ENCODE results near the gene ARPIN.
"Not testable (repeated sequence)": the region's sequence is repeated elsewhere in the genome, so short reads cannot be mapped to it uniquely, and the experiment has no call there.

Gene ARPIN

DNA sequence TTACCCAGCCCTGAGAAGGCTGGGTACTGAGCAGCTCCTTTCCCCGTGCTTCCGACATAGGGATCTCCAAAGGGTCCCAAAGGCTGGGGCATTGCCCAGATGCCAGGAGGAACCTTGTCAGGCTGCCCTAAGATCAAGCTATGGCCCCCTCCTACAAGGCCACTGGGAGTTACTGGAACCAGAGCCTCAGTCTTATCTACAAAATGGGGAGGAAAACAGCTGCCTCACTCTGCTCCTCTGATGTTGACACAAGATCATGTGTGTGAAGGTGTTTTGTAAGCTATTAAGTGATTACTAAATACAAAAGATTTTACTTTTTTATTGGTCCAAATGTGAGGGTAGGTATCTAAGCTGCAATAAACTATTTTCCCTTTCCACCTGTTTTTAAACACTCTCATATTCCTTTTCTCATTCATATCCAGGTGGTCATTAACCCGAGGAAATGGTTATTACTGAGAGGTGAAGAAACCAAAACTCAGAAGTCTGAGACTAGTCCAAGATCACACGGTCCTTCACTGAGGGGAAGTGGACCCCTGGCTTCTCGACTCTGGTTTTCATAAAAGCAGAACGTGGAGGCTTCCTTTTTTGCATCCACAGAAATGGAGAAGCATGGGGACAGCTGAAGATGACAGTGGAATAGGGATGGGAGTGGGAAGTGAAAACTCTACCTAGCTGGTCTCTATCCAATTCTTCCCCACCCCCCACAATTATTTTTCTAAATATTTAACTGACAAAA lies 1.7 kb downstream of the ARPIN start:
- DNase-seq (ENCODE audit: low read depth in 2 of 2) = no peak

DNA sequence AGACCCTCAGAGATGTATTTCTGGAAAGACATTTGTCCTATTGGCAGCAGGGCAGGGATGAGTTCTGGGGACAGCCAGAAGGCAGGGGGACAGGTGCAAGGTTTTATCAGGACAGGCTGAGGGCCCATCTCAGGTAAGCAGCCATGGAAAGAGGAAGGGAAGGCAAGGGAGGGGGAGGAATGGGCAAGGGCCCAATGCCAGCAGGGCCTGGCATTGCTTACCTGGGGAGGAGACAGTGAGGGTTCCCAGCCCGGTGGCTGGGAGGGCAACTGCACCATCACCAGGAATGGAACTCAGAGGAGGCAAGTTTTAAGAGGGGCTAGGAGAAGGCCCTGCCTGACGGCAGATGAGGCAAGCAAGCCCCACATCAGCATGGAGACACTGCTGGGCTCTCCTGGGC lies 3.1 kb downstream of the ARPIN start:
- DNase-seq (ENCODE audit: low read depth in 2 of 2) = no peak

DNA sequence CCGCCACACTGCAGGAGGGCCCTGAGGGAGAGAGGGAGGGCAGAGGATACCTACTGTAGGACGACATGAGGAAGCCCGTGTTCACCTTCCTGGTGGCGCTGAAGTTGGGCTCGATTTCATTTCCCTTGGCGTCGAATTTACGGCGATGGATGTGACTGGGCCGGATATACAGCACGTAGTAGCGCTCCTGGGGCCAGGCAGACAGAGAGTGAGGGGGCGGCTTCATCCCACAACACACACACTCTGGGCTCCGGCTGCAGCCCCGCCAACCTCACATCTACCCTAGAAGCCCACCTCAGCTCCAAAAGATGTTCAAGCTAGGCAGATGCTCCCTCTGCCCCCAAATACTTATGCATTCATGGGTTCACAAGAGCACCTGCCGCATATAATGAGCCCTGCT lies 4.5 kb downstream of the ARPIN start:
- DNase-seq (ENCODE audit: low read depth in 2 of 2) = no peak

DNA sequence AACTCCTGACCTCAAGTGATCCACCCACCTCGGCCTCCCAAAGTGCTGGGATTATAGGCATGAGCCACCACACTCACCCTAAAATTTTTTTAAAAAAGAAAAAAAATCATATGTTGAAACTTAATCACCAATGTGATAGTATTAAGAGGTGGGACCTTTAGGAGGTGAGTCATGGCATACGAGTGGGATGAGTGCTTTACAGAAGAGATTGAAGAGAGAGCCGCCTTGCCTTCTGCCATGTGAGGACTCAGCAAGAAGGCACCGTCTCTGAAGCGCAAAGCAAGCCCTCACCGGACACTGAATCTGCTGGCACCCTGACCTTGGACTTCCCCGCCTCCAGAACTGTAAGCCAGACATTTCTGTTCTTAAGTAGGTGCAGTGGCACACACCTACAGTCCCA lies 5.5 kb downstream of the ARPIN start:
- no peak for DNase-seq (ENCODE audit: low read depth in 2 of 2)

DNA sequence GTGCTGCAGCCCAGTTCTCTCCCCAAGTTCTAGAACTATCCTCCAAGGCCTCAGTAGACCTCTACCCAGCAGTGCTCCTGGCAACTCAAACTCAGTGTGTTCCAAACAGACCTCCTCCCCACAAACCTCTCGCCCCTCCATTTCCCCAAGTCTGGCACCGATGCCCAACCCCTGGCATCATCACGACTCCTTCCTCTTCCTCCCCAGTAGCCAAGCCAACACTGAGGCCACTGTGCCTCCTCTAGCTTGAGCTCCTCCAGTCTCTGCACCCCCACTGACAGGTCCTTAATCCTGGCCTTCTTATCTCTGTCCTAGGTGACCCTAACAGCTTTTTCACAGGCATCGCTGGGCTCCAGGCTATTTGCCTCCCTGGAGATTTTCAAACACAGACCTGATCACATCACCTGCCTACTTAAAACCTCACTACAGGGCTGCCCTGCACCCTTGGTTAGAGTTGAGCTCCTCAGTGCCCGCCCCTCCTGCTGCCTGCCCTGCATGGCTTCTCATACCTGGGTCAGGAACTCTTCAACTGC lies 6.8 kb downstream of the ARPIN start:
- DNase-seq (ENCODE audit: low read depth in 2 of 2) = no peak

DNA sequence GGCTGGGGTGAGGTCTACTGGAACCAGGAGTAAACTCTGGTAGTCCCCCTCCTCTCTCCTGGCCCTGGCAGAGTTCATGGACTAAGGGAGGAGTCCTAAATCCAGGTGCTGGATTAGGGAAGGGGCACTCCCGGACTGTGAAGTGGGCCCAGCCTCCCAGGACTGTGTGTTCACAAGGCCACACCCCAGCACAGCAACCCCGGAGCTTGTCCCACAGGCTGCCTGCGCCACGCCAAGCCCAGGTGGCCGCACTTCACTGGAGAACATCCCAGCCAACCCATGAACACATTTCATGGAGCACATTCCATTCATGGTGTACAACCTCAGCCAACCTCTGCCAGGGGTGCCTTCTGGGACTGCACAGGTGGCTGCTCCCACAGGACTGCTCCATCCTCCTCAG lies 8.2 kb downstream of the ARPIN start:
- DNase-seq (ENCODE audit: low read depth in 2 of 2) = no peak

DNA sequence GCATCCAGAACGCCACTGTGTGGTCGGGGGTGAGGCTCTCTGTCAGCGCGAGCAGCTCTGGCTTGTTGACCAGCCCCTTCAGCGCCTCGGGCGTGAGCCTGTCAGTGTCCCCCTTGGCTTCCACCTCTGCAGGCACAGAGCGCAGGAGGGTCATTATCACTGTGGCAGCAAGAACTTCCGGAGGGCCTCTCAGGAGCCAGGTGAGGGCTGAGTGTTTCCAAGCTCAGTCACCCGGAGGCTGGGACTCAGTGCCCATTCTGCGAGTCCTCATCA lies 9.0 kb downstream of the ARPIN start:
- no peak for DNase-seq (ENCODE audit: low read depth in 2 of 2)

DNA sequence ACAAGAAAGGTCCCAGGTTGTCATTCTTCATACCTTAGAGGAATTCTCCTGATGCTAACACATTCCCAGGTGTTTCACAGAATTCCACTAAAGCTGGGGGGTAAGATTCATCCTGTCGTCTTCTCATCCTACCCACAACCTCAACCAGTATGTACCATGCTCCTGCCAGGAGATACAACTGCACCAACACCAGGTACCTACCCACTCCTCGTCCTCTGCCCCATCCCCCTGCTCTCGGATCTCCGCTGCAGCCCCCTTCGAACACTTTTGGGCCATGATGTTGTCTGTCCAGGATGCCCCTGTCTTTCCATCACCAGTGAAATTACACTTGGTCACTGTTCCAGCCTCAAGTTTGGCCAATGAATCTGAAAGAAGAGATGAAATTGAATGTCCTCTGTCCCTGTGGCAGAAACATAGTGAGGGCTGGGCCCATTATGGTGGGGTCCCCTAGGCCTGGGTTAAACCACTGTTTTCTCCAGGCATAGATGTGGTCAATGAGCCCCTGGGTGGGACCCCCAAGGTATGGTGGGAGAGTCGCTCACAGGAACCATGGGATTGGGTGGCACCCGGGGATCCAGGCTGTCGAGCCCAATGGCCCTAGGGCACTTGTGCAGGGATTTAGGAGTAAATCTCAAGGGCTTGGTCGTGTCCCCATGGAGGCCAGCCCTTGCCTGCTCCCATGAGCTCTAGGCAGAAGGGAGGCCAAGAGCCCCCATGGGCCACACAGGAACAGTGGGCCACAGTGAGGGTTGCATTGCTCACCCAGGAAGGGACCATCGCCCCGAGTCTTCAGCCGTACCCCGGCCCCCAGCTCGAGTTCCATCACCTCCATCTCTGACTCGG lies 9.5 kb downstream of the ARPIN start:
- DNase-seq (ENCODE audit: low read depth in 2 of 2) = no peak

DNA sequence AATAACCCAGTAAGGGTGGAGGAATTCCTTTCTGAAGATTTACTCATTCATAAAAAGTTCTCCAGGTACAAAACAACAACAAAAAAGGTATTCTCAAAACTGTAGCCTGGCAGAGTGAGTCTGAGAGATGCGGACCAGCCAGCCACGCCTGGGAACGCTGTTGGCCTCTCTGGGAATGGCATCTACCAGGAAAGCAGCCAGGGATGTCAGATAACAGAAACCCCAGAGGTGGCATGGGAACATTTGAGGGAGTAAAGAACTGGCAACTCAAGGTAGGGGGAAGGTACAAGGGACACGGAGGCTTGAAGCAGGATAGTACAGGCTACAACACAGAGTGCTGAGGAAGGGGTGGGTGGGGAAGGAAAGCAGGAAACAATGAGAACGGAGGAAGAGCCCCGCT lies 11.9 kb downstream of the ARPIN start:
- DNase-seq (ENCODE audit: low read depth in 2 of 2) = no peak

DNA sequence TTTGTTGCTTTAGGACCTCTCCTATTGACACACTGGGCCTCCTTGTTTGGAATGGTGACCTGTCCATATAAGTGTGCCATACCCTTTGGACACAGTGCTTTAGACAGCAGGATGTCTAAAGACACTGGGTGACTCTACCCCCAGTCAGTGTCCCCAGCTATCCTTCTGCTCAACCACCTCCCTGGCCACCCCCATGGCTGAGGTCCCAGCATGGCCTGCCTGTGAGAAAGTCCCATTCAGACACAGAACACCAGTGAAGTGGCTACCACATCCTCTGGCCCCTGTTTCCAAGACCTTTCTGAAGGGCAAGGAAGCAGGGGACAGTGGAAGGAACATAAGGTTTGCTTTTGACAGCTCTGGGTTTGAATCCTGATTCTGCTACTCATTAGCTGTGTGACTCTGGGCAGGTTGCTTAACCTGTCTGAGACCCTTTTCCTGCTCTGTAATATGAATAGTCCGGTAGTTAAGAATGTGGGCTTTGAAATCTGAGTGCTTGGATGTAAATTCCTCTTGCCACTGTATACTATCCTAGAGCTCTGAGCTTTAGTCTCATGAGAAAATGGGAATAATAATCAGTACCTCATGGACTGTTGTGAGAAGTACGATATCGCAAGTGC lies 12.7 kb downstream of the ARPIN start:
- DNase-seq (ENCODE audit: low read depth in 2 of 2) = no peak

DNA sequence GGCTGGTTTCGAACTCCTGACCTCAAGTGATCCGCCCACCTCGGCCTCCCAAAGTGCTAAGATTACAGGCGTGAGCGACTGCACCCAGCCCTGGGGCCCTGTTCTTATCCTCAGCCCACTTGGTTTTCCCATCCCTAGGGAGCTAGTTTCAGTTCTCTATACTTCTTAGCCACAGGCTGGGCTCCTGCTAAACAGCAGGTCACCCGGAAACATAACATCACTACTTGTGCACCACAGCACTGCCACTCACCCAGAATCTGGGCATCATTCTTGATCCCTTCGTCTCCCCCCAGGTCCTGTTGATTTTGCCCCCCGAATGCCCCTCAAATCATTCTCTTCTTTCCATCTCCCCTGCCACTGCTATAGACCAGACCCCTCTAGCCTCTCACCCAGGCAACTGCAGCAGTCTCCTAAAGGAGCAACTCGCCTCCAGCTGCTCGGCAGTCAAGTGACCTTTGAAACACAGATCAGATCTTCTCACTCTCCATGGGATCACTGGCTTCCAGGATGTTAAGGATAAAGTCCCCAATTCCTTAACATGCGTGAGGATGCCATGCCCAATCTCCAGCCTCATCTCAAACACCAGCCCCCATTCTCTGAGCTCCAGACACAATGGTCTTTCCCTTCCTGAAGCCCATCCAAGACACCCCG lies 13.3 kb downstream of the ARPIN start:
- DNase-seq (ENCODE audit: low read depth in 2 of 2) = no peak

DNA sequence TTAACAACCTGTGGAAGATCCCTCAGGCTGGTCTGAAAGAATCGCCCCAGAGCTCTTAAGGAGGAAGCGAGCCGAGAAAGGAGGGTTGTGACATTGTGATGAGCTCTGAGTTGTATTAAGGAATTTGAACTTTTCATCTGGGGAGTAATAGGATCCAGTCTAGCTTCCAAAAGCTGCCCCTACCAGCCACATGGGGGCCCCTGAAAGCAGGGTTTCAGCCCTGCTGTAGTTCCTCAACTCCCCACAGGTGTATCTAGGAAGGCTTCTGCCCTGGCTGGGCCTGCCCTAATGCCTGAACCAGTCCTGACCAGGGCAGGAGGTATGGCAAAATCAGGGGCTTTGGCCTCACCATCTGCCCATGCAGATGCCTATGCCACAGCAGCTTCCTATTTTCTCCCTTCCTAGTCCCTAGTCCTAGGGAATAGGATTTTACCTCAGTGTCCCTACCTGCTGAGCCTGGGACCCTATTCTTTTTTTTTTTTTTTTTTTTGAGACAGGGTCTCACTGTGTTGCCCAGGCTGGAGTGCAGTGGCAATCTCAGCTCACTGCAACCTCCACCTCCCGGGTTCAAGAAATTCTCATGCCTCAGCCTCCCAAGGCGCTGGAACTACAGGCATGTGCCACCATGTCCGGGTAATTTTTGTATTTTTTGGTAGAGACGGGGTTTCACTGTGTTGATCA lies 14.0 kb downstream of the ARPIN start:
- no peak for DNase-seq (ENCODE audit: low read depth in 2 of 2)

DNA sequence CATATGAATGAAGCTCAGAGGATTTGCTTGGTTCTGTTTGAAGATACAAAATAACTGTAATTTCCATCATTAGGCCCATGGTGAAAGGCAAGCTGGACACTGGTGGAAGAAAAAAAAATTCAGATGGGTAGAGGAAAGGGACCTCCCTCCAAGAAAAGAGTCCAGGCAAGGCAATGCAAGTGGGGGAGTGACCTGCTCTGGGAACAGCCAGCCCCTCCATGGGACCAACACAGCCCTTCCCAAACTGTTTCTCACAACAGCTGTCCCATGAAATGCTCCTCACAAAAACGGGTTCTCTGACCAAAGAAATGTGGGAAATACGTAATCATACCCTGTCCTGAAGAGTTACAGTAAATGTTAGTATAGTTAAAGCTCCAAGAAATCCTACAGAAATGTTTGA lies 14.6 kb downstream of the ARPIN start:
- no peak for DNase-seq (ENCODE audit: low read depth in 2 of 2)

DNA sequence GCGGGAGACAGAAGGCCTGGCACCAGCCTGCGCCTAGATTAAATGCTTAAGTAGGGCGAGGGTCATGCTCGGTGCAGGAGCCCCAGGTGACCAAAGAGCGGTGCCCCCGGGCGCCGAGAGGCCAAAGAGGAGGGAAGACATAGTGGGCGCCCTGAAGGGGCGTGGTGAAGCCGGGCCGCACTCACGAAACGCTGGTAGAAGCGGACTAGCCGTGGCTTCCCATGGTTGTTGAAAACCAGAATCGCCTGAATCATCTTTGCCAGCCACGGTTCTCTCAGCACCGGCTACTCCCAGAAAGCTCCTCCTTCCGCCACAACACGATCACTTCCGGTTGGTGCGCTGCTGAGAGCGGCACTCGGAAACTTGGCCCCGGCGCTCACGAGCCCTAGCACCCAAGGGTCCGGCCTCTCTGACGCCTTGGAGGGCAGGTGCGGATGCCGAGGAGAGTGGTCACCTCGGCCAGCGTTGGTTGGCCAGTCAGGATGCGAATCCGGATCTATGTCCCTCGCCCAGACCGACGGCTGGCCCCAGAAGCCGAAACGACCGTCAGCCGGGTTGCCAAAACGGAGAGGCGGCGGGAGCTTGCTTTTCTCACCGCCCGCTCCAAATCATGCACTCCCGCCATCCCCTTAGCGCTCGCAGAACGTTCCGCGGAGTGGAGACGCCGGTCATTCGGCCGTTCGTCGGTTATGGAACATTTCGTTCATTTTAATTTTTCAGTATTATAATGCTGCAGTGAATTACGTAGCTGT lies 18.9 kb downstream of the ARPIN start, which contains the start of gene AP3S2:
AP3S2 (minus strand) TSS at position 299 of the 752 bp plus-strand sequence; CDS start at position 254, 45 bp downstream.
- peak; percentile 77 to 80 for DNase-seq (ENCODE audit: low read depth in 2 of 2)

DNA sequence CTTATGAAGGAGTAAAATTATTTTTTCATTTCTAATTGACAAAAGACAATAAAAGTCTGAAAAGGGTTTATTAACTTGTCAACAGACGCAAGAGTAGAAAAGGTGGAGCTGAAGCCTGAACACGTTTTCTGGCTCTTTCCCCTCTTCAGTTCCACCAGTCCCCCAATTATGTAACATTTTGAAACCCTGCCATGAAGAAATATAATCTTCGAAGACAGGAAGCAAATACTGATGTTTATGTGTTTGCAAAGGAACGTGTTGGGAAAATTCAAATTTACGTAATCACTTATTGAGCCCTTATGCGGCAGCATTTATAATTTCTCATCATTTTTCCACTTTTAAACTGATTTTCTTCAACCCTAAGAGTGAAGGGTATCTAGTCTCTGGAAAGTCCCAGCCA lies 19.7 kb downstream of the ARPIN start:
- DNase-seq (ENCODE audit: low read depth in 2 of 2) = no peak

DNA sequence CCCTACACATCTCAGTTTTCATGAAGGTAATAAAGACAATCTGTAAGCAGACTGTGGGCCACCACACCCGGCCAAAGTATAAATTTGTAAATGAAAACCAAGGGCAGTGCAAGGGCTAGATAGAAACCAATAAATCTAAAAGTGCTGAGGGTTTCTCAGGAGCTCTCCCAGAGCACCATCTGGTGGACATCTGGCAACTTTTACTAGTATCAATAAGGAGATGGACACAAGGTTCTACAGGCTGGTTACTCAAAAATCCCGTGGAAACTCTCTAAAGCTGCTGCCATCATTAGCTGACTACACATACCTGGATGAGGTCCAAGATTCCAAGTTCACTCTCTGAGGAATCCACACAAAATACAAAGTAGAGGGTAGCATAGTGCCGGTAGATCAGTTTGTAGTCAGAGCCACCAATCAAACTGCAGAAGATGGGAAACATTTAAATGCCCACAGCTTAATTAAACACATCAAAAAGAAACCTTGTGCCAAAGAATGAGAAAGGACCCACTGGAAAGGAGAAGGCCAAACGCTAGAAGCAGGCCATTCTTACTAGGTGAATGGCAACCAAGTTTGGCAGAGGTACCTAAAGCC lies 24.4 kb downstream of the ARPIN start:
- DNase-seq (ENCODE audit: low read depth in 2 of 2) = no peak

DNA sequence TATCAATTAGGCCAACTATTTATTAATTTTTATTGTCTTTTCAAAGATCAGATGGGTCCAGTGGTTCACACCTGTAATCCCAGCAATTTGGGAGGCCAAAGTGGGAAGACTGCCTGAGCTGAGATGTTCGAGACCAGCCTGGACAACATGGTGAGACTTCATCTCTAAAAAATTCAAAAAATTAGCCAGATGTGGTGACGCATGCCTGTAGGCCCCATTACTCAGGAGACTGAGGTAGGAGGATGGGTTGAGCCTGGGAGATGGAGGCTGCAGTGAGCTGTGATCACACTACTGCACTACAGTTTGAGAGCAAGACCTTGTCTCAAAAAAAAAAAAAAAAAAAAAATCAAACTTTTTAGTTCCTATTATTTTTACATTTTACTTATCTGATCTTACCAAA lies 27.1 kb downstream of the ARPIN start:
- no peak for DNase-seq (ENCODE audit: low read depth in 2 of 2)

DNA sequence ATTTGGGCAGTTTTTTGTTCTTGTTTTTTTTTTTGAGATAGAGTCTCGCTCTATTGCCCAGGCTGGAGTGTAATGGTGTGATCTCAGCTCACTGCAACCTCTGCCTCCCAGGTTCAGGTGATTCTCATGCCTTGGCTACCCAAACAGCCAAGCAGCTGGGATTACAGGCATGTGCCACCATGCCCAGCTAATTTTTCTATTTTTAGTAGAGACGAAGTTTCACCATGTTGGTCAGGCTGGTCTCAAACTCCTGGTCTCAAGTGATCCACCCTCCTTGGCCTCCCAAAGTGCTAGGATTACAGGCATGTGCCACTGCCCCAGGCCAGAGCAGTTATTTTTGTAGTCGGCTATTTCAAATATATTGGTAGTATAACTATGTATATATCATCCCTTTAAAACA lies 27.6 kb downstream of the ARPIN start:
- DNase-seq (ENCODE audit: low read depth in 2 of 2) = not testable (repeated sequence)

DNA sequence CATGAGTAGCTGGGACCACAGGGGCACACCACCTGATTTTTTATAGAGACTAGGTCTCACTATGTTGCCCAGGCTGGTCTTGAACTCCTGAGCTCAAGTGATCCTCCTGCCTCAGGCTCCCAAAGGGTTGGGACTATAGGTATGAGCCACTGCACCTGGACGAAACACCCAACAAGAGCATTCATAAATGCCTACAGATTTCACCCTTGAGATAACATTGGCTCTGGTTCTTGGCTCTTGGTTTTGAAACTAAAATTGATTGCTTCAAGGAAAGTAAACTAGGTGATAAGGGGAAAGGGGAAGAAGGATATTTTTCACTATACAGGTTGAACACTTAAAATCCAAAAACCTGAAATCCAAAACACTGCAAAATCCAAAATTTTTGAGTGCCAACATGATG lies 29.2 kb downstream of the ARPIN start:
- DNase-seq (ENCODE audit: low read depth in 2 of 2) = no peak

DNA sequence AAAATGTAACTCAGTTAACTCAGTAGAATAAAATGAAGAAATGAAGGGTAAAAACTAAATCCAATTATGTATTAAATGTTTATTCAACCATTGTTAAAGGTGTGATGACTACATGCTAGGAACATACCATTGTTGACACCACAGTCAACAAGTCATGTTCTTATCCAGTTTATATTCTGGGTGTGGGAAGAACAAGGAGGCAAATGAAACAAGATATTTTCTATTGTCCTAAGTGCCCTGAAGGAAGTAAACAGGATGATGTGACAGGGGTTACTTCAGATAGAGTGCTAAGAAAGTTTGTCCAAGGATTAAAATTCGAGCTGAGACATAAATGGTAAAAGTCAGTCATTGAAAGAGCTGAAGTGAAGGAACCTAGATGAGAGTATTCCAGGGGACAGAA lies 32.0 kb downstream of the ARPIN start:
- no peak for DNase-seq (ENCODE audit: low read depth in 2 of 2)

DNA sequence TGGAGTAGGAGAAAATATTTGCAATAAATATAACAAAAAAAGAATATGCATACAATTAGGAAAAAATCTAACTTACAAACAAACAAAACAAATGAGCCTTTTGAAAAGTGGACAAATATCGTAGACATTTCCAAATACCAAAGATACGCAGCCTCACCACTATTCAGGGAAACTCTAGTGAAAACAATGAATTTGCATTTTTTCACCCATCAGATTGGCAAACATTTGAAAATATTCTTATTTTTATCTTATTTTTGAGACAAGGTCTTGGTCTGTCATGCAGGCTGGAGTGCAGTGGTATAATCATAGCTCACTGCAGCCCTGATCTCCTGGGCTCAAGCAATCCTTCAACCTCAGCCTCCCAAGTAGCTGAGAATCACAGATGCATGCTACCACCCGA lies 34.4 kb downstream of the ARPIN start:
- no peak for DNase-seq (ENCODE audit: low read depth in 2 of 2)
